Gastrocnemius medialis (tissue), 4 donors: ENCODE measurements around the gene SPOCD1. TPM values are rescaled to one million over a fixed set of nuclear protein-coding genes. Genes with fewer than 3 reads are reported as not detected.

ENCODE experiments used
- ATAC-seq, 2 donors: fragments of 150-250 bp; one replicate each; pipeline ENCODE4 v1.9.1; 2016
- DNase-seq, 2 donors: peaks; one replicate each; pipeline ENCODE4 v3.0.0-alpha.2; 2019
- H3K27ac ChIP-seq, 4 donors: fragments of 200-600 bp; sonication (generic); 1 replicate in 1 of 4; 2 replicates in 3 of 4; pipeline ENCODE4 v1.5.1; 2016 to 2018; ENCODE audit warnings: mild to moderate bottlenecking in 2 of 4, moderate library complexity in 1 of 4
- H3K27me3 ChIP-seq, 3 donors: fragments of 200-600 bp; sonication (generic) in 2 of 3; 1 replicate in 1 of 3; 2 replicates in 2 of 3; pipeline versions ENCODE4 v1.5.1 to v1.6.0; 2016 to 2019; ENCODE audit warnings: mild to moderate bottlenecking in 1 of 3, moderate library complexity in 1 of 3
- H3K36me3 ChIP-seq, 2 donors: fragments of 200-600 bp; sonication (generic) in 1 of 2; one replicate each; pipeline ENCODE4 v1.5.1; 2017 to 2018
- H3K4me1 ChIP-seq, 2 donors: fragments of 200-600 bp; sonication (generic) in 1 of 2; one replicate each; pipeline ENCODE4 v1.5.1; 2016 to 2017; ENCODE audit warnings: mild to moderate bottlenecking in 2 of 2
- H3K4me3 ChIP-seq, 4 donors: fragments of 200-600 bp; sonication (generic) in 3 of 4; 1 replicate in 1 of 4; 2 replicates in 3 of 4; pipeline ENCODE4 v1.5.1; 2016 to 2019; ENCODE audit warnings: mild to moderate bottlenecking in 2 of 4
- H3K9me3 ChIP-seq, 3 donors: fragments of 200-600 bp; sonication (generic) in 2 of 3; 1 replicate in 1 of 3; 2 replicates in 2 of 3; pipeline ENCODE4 v1.5.1; 2016 to 2019
- POLR2A ChIP-seq, 2 donors: fragments of 450-650 bp; IDR thresholded peaks; one replicate each; pipeline ENCODE4 v1.6.1; 2017; ENCODE audit warnings: antibody characterized with exemption in 2 of 2, mild to moderate bottlenecking in 2 of 2, moderate library complexity in 2 of 2
- in situ Hi-C, 4 donors: fragments of 200-750 bp; cut with MboI; loops; one replicate each; pipeline versions ENCODE4 v1.15.0 to v1.8.0; 2017; ENCODE audit warnings: low sequenced_read_pairs in 4 of 4
- intact Hi-C: fragments of 100-400 bp; cut with DNase I; formaldehyde crosslinking; loops from one replicate; pipeline ENCODE4 v1.15.1; 2023; ENCODE audit warnings: low total_unique reads
- total RNA-seq, 4 donors: library from RNA; depleted of rRNA; stranded (reverse); fragments of >200 nt; gene quantifications; one replicate each; pipeline versions ENCODE4 v1.1.0 to v1.2.3, GENCODE V29; 2016
- TF ChIP-seq, protein P1 (sequence below), 5 experiments: fragments of 450-650 bp in 3 of 5; fragments of 200-600 bp in 2 of 5; sonication (generic) in 2 of 5; IDR thresholded peaks in 4 of 5; conservative IDR thresholded peaks in 1 of 5; 1 replicate in 4 of 5; 2 replicates in 1 of 5; pipeline ENCODE4 v1.5.1; 2016 to 2019; ENCODE audit warnings: antibody characterized with exemption in 5 of 5, mild to moderate bottlenecking in 3 of 5, moderate library complexity in 3 of 5

Gene SPOCD1
- total RNA-seq, 4 donors from 2014 or later: not detected

DNA sequence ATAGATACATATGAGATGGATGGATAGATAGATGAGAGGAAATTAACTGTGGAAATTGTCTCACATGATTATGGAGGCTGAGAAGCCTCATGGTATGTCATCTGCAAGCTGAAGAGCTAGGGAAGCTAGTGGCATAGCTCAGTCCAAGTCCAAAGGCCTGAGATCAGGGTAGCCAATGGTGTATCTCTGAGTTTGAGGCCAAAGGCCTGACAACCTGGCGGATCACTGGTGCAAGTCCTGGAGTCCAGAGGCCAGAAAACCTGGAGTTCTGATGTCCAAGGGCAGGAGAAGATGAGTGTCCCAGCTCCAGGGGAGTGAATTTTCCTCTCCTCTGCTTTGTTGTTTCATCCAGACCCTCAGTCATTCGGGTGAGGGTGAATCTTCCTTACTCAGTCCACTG lies 43.9 kb upstream of the SPOCD1 start:
- no peak for TF ChIP-seq POLR2A (IDR thresholded peaks at IDR 0.05)
- TF ChIP-seq, protein P1, sequence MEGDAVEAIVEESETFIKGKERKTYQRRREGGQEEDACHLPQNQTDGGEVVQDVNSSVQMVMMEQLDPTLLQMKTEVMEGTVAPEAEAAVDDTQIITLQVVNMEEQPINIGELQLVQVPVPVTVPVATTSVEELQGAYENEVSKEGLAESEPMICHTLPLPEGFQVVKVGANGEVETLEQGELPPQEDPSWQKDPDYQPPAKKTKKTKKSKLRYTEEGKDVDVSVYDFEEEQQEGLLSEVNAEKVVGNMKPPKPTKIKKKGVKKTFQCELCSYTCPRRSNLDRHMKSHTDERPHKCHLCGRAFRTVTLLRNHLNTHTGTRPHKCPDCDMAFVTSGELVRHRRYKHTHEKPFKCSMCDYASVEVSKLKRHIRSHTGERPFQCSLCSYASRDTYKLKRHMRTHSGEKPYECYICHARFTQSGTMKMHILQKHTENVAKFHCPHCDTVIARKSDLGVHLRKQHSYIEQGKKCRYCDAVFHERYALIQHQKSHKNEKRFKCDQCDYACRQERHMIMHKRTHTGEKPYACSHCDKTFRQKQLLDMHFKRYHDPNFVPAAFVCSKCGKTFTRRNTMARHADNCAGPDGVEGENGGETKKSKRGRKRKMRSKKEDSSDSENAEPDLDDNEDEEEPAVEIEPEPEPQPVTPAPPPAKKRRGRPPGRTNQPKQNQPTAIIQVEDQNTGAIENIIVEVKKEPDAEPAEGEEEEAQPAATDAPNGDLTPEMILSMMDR (IDR thresholded peaks at IDR 0.05 in 4 of 5, conservative IDR thresholded peaks at IDR 0.05 in 1 of 5): no peak
- Histone ChIP-seq H3K27ac (no peak overlapping the region), H3K4me3 (no peak overlapping the region), H3K9me3 (no peaks in the 10 kb centered on the region), H3K27me3 (no peaks in the 10 kb centered on the region), H3K4me1 (no peaks in the 10 kb centered on the region), H3K36me3 (no peaks in the 10 kb centered on the region)
- in situ Hi-C loops (no loop called here), intact Hi-C loops (no loop called here)
- ATAC-seq (no peak), DNase-seq (no peak)

DNA sequence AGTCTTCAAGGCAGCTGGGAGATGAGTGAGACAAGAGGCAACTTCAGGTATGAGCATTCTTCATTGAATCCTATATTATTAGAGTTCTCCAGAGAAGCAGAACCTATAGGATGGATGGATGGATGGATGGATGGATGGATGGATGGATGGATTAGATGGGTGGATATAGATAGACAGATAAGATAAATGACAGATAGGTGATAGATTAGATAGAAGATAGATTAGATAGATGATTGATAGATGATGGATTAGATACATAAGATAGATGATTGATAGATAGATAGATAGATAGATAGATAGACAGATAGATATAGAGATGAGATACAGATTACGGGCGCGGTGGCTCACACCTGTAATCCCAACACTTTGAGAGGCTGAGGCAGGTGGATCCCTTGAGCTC lies 43.2 kb upstream of the SPOCD1 start:
- no peak for TF ChIP-seq POLR2A (IDR thresholded peaks at IDR 0.05)
- TF ChIP-seq, protein P1 (IDR thresholded peaks at IDR 0.05 in 4 of 5, conservative IDR thresholded peaks at IDR 0.05 in 1 of 5): no peak
- no peaks in the 10 kb centered on the region for H3K9me3 ChIP-seq
- intact Hi-C loops: no loop called here
- H3K4me3 ChIP-seq: no peak overlapping the region
- in situ Hi-C loops: no loop called here
- DNase-seq (no peak), ATAC-seq (no peak)
- no peaks in the 10 kb centered on the region for H3K36me3 ChIP-seq
- H3K27ac ChIP-seq: no peak overlapping the region
- no peaks in the 10 kb centered on the region for H3K4me1 ChIP-seq
- H3K27me3 ChIP-seq: no peaks in the 10 kb centered on the region

DNA sequence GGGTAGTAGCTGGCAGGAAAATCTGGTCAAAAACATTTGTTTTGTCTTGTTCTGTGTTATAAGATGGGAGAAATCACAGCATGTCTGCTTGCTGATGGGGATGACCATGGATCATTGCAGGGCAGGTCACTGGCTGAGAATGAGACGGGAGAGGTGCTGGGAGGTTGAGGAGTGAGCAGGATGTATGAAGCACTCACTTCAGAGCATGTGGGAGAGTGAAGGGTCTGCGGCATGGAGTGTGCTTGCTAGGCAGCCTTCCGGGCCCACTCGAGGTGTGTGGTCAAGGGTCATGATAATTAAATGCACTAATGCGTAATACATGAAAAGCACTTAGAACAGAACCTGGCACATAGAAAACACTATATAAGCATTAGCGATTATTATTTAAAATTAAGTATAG lies 42.0 kb upstream of the SPOCD1 start:
- no peak for DNase-seq
- H3K4me3 ChIP-seq: no peak overlapping the region
- no peaks in the 10 kb centered on the region for H3K9me3 ChIP-seq
- H3K27ac ChIP-seq: no peak overlapping the region
- in situ Hi-C loops (no loop called here), intact Hi-C loops (no loop called here)
- no peak for TF ChIP-seq POLR2A (IDR thresholded peaks at IDR 0.05)
- TF ChIP-seq, protein P1 (IDR thresholded peaks at IDR 0.05 in 4 of 5, conservative IDR thresholded peaks at IDR 0.05 in 1 of 5): no peak
- H3K4me1 ChIP-seq: no peaks in the 10 kb centered on the region
- ATAC-seq: no peak
- H3K27me3 ChIP-seq: no peaks in the 10 kb centered on the region
- no peaks in the 10 kb centered on the region for H3K36me3 ChIP-seq

DNA sequence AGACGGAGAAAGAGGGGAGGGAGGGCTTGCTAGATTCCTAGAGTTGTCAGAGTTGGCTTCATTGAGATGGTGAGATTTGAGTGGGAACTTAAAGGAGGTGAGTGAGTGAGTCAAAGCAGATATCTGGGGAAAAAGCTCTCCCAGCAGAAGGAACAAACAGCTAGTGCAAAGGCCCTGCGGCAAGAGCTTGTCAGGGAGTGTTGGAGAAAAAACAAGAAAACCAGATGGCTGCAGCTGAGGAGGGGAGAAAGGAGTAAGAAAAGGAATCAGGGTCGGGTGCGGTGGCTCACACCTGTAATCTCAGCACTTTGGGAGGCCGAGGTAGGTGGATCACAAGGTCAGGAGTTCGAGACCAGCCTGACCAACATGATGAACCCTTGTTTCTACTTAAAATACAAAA lies 40.3 kb upstream of the SPOCD1 start:
- H3K4me1 ChIP-seq: no peaks in the 10 kb centered on the region
- TF ChIP-seq POLR2A (IDR thresholded peaks at IDR 0.05): no peak
- TF ChIP-seq, protein P1 (IDR thresholded peaks at IDR 0.05 in 4 of 5, conservative IDR thresholded peaks at IDR 0.05 in 1 of 5): no peak
- no peak overlapping the region for H3K27ac ChIP-seq
- no peaks in the 10 kb centered on the region for H3K9me3 ChIP-seq
- H3K36me3 ChIP-seq: no peaks in the 10 kb centered on the region
- no peaks in the 10 kb centered on the region for H3K27me3 ChIP-seq
- no peak for ATAC-seq
- H3K4me3 ChIP-seq: no peak overlapping the region
- DNase-seq: no peak
- intact Hi-C loops (no loop called here), in situ Hi-C loops (no loop called here)
